ENCODE measurements around the gene HSPG2.

The HSPG2 gene

DNA sequence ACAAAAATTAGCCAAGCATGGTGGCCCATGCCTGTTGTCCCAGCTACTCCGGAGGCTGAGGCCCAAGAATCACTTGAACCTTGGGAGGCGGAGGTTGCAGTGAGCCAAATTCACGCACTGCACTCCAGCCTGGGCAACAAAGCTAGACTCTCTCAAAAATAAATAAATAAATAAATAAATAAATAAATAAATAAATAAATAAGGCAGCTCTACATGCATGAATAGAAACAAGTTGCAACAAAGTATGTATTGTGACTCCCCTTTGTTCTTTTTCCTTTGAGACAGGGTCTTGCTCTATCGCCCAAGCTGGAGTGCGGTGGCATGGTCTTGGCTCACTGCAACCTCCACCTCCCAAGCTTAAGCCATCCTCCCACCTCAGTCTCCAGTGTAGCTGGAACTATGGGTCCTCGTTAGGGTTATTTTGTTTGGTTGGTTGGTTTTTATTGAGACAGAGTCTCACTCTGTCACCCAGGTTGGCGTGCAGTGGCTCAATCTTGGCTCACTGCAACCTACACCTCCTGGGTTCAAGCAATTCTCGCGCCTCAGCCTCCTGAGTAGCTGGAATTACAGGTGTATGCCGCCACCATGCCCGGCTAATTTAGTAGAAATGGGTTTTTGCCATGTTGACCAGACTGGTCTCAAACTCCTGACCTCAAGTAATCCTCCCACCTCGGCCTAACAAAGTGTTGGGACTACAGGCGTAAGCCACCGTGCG, 162.1 kb downstream of the HSPG2 start:
- no peak for DNase-seq (ENCODE audit: low read depth in 2 of 3, low spot score in 1 of 3)

DNA sequence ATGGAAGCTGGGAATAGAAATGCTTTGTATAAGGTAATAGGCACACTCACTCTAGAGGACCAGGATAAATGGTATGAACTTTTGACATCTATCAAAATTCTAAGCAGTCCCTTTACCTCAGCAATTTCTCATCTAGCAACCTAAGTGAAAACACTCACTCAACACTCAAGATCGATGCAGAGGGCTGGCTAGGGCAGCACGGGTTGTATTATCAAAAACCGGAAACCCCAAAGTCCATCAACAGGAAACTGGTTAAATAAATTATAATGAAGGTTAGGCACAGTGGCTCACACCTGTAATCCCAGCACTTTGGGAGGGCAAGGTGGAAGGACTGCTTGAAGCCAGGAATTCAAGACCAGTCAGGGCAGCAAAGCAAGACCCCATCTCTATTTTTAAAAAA, 163.5 kb downstream of the HSPG2 start:
- DNase-seq (ENCODE audit: low read depth in 2 of 3, low spot score in 1 of 3): no peak
